Naive B cell (primary cell): Measurements from ENCODE around the gene OR52B6. TPM values are rescaled to one million over a fixed set of nuclear protein-coding genes. Genes with fewer than 3 reads are reported as not detected.

Source experiments
- ATAC-seq, 2 donors: fragments of 150-1000 bp; cut with Tn5 transposase; 2 replicates each; pipeline ENCODE4 v1.10.0; 2021; ENCODE audit warnings: low read depth in 2 of 2, mild to moderate bottlenecking in 2 of 2, moderate library complexity in 2 of 2
- DNase-seq: peaks from one replicate; pipeline ENCODE4 v3.0.0; 2022
- H3K27ac Mint-ChIP-seq, 6 donors: one replicate each; pipeline ENCODE4 v1.8.0; 2020 to 2022; ENCODE audit warnings: mild to moderate bottlenecking in 6 of 6, mixed read lengths in 6 of 6, moderate library complexity in 5 of 6, inconsistent platforms in 2 of 6
- H3K27me3 Mint-ChIP-seq, 3 donors: one replicate each; pipeline ENCODE4 v1.8.0; 2021 to 2022; ENCODE audit warnings: mixed read lengths in 3 of 3, mild to moderate bottlenecking in 1 of 3
- H3K36me3 Mint-ChIP-seq, 2 donors: one replicate each; pipeline ENCODE4 v1.8.0; 2020 to 2022; ENCODE audit warnings: mixed read lengths in 2 of 2, inconsistent platforms in 1 of 2, mild to moderate bottlenecking in 1 of 2
- H3K4me1 Mint-ChIP-seq, 3 donors: one replicate each; pipeline ENCODE4 v1.8.0; 2020 to 2022; ENCODE audit warnings: mixed read lengths in 3 of 3, inconsistent platforms in 1 of 3, mild to moderate bottlenecking in 1 of 3, moderate library complexity in 1 of 3
- H3K4me3 Mint-ChIP-seq, 8 donors: one replicate each; pipeline ENCODE4 v1.8.0; 2020 to 2022; ENCODE audit warnings: mild to moderate bottlenecking in 8 of 8, mixed read lengths in 8 of 8, moderate library complexity in 8 of 8, inconsistent platforms in 2 of 8
- H3K9me3 Mint-ChIP-seq, 7 donors: one replicate each; pipeline ENCODE4 v1.8.0; 2020 to 2022; ENCODE audit warnings: mixed read lengths in 7 of 7, mild to moderate bottlenecking in 5 of 7, inconsistent platforms in 2 of 7, moderate library complexity in 1 of 7
- polyA plus RNA-seq, 6 donors: library from polyadenylated mRNA; unstranded; fragments of 300-500 nt; fragmentation: Illumina TruSeq; gene quantifications; one replicate each; pipeline ENCODE4 v1.2.3, GENCODE V29; 2021; ENCODE audit warnings: low read depth in 6 of 6

OR52B6 gene
- polyA plus RNA-seq, 6 donors from 2014 or later = 0.33 TPM; not detected in 5

- H3K9me3 Mint-ChIP-seq = no peaks in the 10 kb centered on the region
- ATAC-seq (no peak), DNase-seq (no peak)
- H3K36me3 Mint-ChIP-seq = no peaks in the 10 kb centered on the region
- H3K27me3 Mint-ChIP-seq = no peaks in the 10 kb centered on the region
- no peak overlapping the region for H3K4me3 Mint-ChIP-seq
- H3K4me1 Mint-ChIP-seq = no peaks in the 10 kb centered on the region
- peak overlapping the region in 1 of 6 donors; percentile 16 for H3K27ac Mint-ChIP-seq
These were observed 24.2 kb downstream of the OR52B6 start for GRCh38 chr11:5604896-5605295.

DNA sequence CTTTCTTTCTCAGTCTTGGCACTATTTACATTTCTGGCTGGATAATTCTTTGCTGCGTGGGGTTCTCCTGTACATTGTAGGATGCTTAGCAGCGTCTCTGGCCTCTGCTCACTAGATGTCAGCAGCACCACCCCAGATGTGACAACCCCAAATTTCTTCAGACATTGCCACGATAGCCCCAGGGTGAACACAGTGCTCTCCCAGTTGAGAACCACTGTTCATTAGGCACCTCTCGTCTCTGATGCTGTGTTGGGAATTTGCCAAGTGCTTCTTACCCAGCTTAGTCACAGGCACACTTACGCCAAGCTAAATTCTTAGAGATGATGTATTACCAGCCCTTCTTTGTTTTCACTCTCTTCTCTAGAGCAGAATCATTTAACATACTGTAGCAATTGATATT lies 25.2 kb downstream of the OR52B6 start:
- Mint-ChIP-seq H3K4me1 (peaks cover 0 to 3% (median 0%) of the 10 kb centered on the region in 3 donors), H3K36me3 (no peaks in the 10 kb centered on the region), H3K4me3 (no peak overlapping the region), H3K27ac (peak overlapping the region in 1 of 6 donors; percentile 1), H3K27me3 (no peaks in the 10 kb centered on the region), H3K9me3 (no peaks in the 10 kb centered on the region)
- DNase-seq (no peak), ATAC-seq (no peak)

GRCh38 chr11:5608808-5609207 lies 28.1 kb downstream of the OR52B6 start:
- Mint-ChIP-seq H3K27ac (no peak overlapping the region), H3K36me3 (no peaks in the 10 kb centered on the region), H3K27me3 (no peaks in the 10 kb centered on the region), H3K4me1 (peaks cover 0 to 9% (median 0%) of the 10 kb centered on the region in 3 donors), H3K4me3 (no peak overlapping the region), H3K9me3 (no peaks in the 10 kb centered on the region)
- DNase-seq = no peak
- no peak for ATAC-seq

GRCh38 chr11:5610446-5610845 lies 29.8 kb downstream of the OR52B6 start:
- Mint-ChIP-seq H3K9me3 (no peaks in the 10 kb centered on the region), H3K27me3 (no peaks in the 10 kb centered on the region), H3K36me3 (no peaks in the 10 kb centered on the region), H3K4me1 (peaks cover 0 to 9% (median 0%) of the 10 kb centered on the region in 3 donors), H3K27ac (peak overlapping the region in 1 of 6 donors; percentile 5), H3K4me3 (no peak overlapping the region)
- ATAC-seq (no peak), DNase-seq (no peak)

GRCh38 chr11:5611627-5612026 lies 30.9 kb downstream of the OR52B6 start:
- ATAC-seq (no peak), DNase-seq (no peak)
- H3K27me3 Mint-ChIP-seq = no peaks in the 10 kb centered on the region
- no peak overlapping the region for H3K27ac Mint-ChIP-seq
- H3K9me3 Mint-ChIP-seq = no peaks in the 10 kb centered on the region
- no peak overlapping the region for H3K4me3 Mint-ChIP-seq
- H3K4me1 Mint-ChIP-seq = peaks cover 0 to 9% (median 0%) of the 10 kb centered on the region in 3 donors
- no peaks in the 10 kb centered on the region for H3K36me3 Mint-ChIP-seq

DNA sequence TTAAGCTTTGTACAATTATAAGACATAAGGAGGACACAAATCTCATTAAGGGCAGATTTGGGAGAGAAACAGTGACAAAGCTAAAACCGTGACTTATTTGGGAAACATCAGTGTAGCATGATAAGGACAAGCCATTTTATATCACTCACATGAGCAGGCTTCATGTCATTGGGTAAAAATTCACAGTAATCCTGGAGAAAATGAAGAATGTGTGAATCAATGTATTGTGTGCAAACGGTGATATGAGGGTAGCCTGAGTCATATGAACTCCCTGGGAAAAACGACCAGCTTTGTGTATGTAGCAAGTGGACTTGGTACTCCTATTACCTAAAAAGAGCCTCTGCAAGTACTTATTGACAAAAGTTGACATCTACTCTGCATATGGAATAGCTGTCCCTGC lies 38.1 kb downstream of the OR52B6 start:
- Mint-ChIP-seq H3K9me3 (no peaks in the 10 kb centered on the region), H3K27ac (no peak overlapping the region), H3K4me1 (peaks cover 2 to 7% (median 4%) of the 10 kb centered on the region in 3 donors), H3K4me3 (no peak overlapping the region), H3K36me3 (no peaks in the 10 kb centered on the region), H3K27me3 (no peaks in the 10 kb centered on the region)
- no peak for ATAC-seq
- no peak for DNase-seq

DNA sequence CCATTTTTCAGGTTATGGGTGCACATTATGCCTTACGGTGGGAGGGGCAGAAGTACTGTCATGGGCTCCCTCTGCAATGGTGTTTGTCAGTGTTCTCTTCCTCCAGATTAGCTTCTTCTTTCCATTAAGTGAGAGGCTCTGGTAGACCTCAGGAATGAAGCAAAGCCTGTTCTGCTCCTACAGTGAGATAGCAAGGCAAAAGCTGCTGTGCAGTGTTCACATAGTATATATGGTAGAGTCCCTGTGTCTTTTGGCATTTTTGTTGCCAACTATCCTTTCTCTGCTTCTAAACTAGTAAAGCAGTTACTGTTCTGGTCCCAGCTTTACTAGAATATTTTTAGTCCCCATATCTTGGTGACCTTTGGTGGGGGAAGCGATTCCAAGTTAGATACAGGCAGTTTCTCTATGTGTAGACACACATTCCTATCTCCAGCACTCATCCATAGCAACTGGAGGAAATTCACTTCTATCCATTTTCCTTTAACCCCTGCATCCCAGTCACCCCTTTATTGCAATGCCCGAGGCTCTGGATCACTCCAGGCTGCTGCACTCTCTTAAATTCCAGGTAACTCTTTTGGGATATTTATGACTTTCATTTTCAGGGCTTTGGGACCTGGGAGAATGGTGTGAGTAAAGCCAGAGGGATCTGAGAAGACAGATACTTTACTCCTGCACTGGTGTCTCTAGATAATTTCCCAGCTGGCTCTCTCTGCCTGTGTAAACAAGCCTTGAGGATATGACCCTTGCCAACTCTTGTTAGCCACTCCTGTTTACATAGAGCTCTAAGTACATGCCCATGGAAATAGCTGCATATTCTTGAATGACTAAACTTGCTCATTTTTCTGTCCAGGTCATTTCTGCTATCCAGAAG lies 40.2 kb downstream of the OR52B6 start:
- Mint-ChIP-seq H3K36me3 (no peaks in the 10 kb centered on the region), H3K4me3 (no peak overlapping the region), H3K27me3 (no peaks in the 10 kb centered on the region), H3K9me3 (no peaks in the 10 kb centered on the region), H3K4me1 (peaks cover 21 to 23% (median 22%) of the 10 kb centered on the region in 3 donors), H3K27ac (peak overlapping the region in 1 of 6 donors; percentile 81)
- DNase-seq (no peak), ATAC-seq (no peak)

DNA sequence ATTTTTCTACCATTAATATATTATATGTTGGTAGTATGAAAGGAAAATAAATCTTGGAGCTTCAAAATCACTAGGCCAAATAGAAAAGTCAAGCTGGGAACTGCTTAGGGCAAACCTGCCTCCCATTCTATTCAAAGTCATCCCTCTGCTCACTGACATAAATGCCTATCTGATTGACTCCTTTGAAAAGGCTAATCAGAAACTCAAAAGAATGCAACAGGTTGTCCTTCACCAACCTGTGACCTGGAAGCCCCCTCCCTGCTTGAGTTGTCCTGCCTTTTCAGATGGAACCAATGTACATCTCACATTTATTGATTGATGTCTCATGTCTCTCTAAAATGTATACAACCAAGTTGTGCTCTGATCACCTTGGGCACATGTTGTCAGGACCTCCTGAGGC lies 40.9 kb downstream of the OR52B6 start:
- H3K36me3 Mint-ChIP-seq = no peaks in the 10 kb centered on the region
- H3K4me1 Mint-ChIP-seq = peaks cover 28 to 30% (median 28%) of the 10 kb centered on the region in 3 donors
- peak overlapping the region in 1 of 6 donors; percentile 58 for H3K27ac Mint-ChIP-seq
- DNase-seq (no peak), ATAC-seq (no peak)
- peak overlapping the region in 1 of 8 donors; percentile 9 for H3K4me3 Mint-ChIP-seq
- no peaks in the 10 kb centered on the region for H3K27me3 Mint-ChIP-seq
- no peaks in the 10 kb centered on the region for H3K9me3 Mint-ChIP-seq

GRCh38 chr11:5622802-5623201 lies 42.1 kb downstream of the OR52B6 start:
- H3K27me3 Mint-ChIP-seq = no peaks in the 10 kb centered on the region
- H3K4me3 Mint-ChIP-seq = peak overlapping the region in 5 of 8 donors; percentile 3 to 50 (median 34)
- peak overlapping the region in 2 of 6 donors; percentile 24 to 76 for H3K27ac Mint-ChIP-seq
- DNase-seq (no peak), ATAC-seq (no peak)
- H3K9me3 Mint-ChIP-seq = no peaks in the 10 kb centered on the region
- H3K4me1 Mint-ChIP-seq = peaks cover 40 to 43% (median 40%) of the 10 kb centered on the region in 3 donors
- H3K36me3 Mint-ChIP-seq = no peaks in the 10 kb centered on the region

- ATAC-seq = peak; percentile 98
- Mint-ChIP-seq H3K4me1 (peaks cover 50 to 54% (median 50%) of the 10 kb centered on the region in 3 donors), H3K36me3 (no peaks in the 10 kb centered on the region), H3K9me3 (no peaks in the 10 kb centered on the region), H3K27ac (peak within 1 kb of the TSS; percentile 3 to 97 (median 94)), H3K27me3 (no peaks in the 10 kb centered on the region), H3K4me3 (peak within 1 kb of the TSS; percentile 74 to 98 (median 92))
- peak; percentile 84 for DNase-seq
These were observed 44.0 kb downstream of the OR52B6 start, which contains the start of gene TRIM34 for GRCh38 chr11:5624489-5625279. TSS of gene TRIM34 (plus strand) at chr11:5625001. CDS start at chr11:5632332, 7,331 bp downstream.

DNA sequence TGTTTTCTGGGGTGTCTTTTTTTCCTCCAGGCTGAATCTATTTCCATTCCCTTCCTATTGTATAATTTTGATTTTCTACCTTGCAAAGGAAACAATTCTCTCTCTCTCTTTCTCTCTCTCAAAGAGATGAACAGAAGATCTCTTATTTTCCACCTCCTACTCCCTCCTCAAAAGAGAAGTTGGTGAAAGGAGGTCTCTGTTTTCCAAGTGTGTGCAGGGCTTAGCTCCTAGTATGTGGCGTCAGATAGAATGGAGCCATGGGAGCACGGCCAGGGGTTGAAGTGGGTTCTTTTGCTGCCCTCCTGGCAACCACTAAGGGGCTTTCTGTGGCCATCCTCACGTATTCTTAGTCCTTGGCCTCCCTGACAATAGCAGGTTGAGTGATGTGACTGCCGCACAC lies 44.6 kb downstream of the OR52B6 start:
- Mint-ChIP-seq H3K27me3 (no peaks in the 10 kb centered on the region), H3K27ac (peak overlapping the region in 5 of 6 donors; percentile 88 to 97 (median 94)), H3K36me3 (no peaks in the 10 kb centered on the region), H3K4me1 (peaks cover 52 to 54% (median 53%) of the 10 kb centered on the region in 3 donors), H3K9me3 (no peaks in the 10 kb centered on the region), H3K4me3 (peak overlapping the region; percentile 74 to 98 (median 92))
- no peak for ATAC-seq
- no peak for DNase-seq

DNA sequence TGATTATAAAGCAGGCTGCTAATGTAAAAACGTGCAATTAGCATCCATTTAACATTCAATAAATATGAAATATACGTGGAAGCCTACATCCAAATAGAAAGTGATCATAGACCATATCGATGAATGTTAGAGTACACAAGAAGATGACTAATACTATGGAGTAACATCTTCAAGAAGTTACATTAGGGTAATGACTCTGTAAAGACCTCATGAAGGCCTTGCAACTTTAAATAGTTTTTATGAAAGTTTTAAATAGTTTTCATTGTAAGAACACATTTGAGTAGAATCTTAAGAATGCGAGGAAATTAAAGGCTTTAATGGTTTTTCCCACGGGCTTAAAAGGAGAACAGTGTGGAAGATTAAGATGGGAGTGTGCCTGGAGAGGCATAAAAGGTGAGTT lies 45.5 kb downstream of the OR52B6 start:
- no peak for ATAC-seq
- Mint-ChIP-seq H3K27ac (peak overlapping the region in 4 of 6 donors; percentile 58 to 97 (median 91)), H3K4me1 (peaks cover 60 to 61% (median 60%) of the 10 kb centered on the region in 3 donors), H3K36me3 (no peaks in the 10 kb centered on the region), H3K27me3 (no peaks in the 10 kb centered on the region), H3K9me3 (no peaks in the 10 kb centered on the region), H3K4me3 (peak overlapping the region; percentile 35 to 98 (median 86))
- DNase-seq = no peak

DNA sequence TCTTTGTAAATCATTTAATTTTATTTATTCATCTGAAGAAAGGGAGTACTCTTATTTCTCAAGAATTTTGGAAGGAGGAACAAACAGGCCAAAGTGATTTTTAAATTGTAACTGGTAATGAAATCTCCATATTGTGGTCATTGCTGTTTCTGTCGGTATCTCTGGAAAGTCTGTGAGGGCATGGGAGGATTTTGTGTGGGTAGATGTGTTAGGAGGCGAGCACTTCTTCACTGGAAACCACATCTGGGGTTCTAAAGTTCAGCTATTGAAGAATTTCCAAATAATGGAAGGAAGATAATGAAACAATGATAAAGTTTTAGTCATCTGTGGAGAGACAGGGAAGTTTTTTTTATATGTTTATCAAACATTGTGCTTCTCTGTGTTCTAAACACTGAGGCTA lies 50.7 kb downstream of the OR52B6 start:
- peaks cover 0 to 4% (median 0%) of the 10 kb centered on the region in 7 donors for H3K9me3 Mint-ChIP-seq
- ATAC-seq = no peak
- H3K4me1 Mint-ChIP-seq = peaks cover 52 to 56% (median 55%) of the 10 kb centered on the region in 3 donors
- H3K4me3 Mint-ChIP-seq = peak overlapping the region in 6 of 8 donors; percentile 5 to 87 (median 70)
- DNase-seq = no peak
- H3K36me3 Mint-ChIP-seq = peaks cover 23 to 37% of the 10 kb centered on the region in 2 donors
- H3K27ac Mint-ChIP-seq = peak overlapping the region; percentile 80 to 96 (median 88)
- H3K27me3 Mint-ChIP-seq = no peaks in the 10 kb centered on the region
